Tibial nerve (tissue), 3 donors: ENCODE data around the gene RAPGEF2.

ENCODE experiments used
- POLR2A ChIP-seq, 2 donors: fragments of 450-650 bp; IDR thresholded peaks; one replicate each; pipeline ENCODE4 v1.6.1; 2017; ENCODE audit warnings: antibody characterized with exemption in 2 of 2, mild to moderate bottlenecking in 2 of 2, moderate library complexity in 2 of 2
- TF ChIP-seq, protein P1 (sequence below), 5 experiments: fragments of 200-600 bp in 3 of 5; fragments of 450-650 bp in 2 of 5; sonication (generic) in 3 of 5; IDR thresholded peaks; one replicate each; pipeline ENCODE4 v1.5.1; 2016 to 2019; ENCODE audit warnings: antibody characterized with exemption in 5 of 5, mild to moderate bottlenecking in 3 of 5, moderate library complexity in 2 of 5

DNA sequence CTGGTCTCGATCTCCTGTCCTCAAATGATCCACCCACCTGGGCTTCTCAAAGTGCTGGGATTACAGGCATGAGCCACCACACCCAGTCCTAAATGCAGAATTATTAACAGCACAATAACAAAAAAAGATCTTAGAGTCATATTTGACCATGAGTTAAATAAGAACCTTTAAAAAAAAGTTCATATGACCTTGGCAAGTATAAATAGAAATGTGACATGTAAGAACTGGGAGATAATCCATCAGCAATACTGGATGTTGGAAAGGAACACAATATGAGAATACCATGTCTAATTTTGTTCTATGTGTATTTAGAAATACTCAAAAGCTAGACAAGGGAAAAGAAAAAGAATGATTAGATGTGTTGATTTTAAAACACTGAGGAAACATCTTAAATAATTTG lies 231.6 kb downstream of the RAPGEF2 start:
- TF ChIP-seq, protein P1, sequence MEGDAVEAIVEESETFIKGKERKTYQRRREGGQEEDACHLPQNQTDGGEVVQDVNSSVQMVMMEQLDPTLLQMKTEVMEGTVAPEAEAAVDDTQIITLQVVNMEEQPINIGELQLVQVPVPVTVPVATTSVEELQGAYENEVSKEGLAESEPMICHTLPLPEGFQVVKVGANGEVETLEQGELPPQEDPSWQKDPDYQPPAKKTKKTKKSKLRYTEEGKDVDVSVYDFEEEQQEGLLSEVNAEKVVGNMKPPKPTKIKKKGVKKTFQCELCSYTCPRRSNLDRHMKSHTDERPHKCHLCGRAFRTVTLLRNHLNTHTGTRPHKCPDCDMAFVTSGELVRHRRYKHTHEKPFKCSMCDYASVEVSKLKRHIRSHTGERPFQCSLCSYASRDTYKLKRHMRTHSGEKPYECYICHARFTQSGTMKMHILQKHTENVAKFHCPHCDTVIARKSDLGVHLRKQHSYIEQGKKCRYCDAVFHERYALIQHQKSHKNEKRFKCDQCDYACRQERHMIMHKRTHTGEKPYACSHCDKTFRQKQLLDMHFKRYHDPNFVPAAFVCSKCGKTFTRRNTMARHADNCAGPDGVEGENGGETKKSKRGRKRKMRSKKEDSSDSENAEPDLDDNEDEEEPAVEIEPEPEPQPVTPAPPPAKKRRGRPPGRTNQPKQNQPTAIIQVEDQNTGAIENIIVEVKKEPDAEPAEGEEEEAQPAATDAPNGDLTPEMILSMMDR (IDR thresholded peaks at IDR 0.05) = no peak
- TF ChIP-seq POLR2A (IDR thresholded peaks at IDR 0.05) = no peak
